ENCODE data around the gene YBX1.
"Not testable (repeated sequence)": the region's sequence is repeated elsewhere in the genome, so short reads cannot be mapped to it uniquely, and the experiment has no call there.

Gene YBX1

DNA sequence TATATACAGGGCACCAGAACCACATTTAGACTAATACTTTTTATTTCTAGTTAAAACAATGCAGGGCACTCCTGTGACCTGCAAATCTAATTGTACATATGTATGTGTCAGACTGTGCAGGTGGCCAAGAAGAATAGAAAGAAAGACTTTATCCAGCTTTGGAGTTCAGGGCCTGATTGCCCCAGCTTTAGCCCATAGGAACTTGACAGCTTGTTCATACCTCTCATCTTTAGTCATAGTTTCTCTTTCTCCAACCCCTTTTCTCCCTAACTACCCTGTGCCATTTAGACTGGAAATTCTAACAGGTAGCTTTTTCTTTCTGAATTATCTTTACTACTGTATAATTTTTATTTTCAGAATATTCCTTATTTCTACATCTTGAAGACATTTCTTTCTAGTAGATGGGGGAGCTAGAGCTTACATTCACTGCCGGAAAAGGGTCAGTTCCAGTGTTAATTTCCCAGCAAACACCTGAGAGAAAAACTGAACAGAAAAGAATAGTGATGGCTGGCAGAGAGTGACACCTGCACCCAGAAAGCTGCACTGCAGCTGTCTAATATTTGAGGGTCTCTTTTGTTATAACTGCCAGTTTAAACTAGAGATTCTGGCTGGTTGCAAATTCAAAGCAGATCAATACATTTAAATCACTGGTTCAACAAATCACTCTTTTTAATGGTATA is 8.4 kb downstream of the YBX1 start:
- no peak for DNase-seq

DNA sequence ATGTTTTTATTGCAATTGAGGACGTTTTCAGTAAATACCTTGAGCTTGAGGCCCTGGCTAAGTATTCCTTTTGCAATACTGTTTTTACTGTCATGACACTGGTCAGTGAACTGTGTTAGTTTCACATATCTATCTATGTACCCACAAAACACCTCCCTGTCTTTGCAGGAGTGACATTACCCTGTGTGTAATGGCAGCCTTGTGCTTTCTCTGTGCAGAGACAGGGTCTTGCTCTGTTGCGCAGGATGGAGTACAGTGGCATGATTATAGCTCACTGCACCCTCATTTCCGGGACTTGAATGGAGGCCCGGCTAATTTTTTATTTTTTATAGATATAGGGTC is 8.9 kb downstream of the YBX1 start:
- DNase-seq: no peak

DNA sequence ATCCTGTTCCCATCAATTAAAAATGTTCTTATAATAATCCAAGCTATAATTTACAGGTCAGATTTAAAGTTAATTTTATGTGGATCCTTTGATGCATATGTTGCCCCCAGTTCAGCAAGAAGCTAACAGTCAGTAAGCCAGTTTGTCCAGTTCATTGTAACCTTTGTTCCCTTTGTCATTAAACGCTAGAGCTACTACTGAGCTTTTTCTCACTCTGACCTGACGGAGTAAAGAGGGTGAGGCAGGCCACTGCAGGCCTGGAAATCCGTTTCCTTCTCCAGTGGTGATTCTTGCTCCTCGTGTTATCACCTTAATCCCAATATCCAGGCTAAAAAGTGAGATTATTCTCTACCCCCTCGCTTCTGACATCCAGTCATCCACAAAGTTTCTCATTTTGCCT is 10.2 kb downstream of the YBX1 start:
- DNase-seq: no peak

DNA sequence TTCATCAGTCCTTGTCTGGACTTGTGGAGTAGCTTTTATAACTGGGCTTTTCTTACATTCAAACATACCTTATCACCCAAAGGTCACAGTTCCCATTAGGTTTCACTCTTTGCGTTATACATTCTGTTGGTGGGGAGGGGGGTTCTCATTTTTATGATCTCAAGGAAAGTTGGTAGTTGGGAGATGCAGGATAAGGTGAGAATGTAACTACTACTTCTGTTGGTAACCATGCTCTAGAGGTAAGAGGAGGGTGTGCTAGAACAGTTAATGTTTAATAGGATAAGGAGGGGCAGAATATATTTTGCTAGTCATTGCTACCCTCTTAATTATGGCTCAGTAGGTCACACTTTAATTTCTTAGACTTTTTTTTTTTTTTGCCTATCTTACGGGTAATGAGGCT is 10.7 kb downstream of the YBX1 start:
- DNase-seq: no peak

DNA sequence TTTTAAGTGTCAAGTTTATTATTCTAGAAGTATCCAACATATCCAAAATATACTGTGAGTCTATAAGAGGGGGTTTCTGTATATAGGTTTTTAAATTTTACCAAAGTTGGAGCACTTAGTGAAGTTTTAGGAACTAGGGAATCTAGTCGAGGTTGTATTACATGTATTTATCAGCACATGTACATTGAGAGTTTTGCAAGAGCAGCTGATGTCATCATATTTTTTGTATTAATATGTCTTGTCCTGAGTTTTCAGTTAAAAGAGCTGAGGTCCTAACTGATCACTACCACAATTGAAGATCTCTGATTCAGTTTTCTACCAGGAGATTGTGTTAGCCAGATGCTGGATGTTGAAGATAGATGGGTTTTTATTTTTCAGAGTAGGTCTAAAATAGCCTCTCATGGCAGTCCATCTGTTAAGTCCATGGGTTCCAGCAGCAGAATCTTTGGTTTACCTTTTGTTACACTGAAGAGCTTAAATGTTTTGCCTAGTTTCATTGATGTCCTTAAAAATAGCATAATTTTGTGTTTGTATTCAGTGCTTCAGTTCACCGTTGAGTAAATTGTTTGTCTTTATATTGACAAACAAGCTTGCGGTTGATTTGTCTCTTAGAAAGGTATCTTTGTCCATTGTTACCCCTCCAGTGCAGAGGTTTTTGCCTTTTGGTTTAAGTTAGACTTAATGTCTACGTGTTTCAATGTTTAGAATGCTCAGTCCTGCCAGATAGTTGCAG is 16.0 kb downstream of the YBX1 start:
- no peak for DNase-seq

DNA sequence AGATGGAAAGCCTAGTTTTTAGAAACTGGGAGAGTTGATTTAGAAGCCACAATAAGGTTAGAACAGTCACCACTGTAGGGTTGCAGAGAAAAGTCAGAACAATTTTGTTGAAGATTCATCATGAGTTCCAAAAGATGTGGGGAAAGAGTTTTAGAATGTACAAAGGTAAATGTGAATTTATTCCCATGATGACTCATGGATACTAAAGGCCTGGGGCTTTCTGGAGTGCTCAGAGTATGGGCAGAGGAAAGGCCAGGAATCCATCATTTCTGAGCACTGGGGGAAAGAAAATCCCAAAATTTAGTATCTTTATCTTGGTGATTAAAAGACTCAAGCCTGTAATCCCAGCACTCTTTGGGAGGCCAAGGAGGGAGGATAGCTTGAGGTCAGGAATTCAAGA is 17.8 kb downstream of the YBX1 start:
- no peak for DNase-seq

DNA sequence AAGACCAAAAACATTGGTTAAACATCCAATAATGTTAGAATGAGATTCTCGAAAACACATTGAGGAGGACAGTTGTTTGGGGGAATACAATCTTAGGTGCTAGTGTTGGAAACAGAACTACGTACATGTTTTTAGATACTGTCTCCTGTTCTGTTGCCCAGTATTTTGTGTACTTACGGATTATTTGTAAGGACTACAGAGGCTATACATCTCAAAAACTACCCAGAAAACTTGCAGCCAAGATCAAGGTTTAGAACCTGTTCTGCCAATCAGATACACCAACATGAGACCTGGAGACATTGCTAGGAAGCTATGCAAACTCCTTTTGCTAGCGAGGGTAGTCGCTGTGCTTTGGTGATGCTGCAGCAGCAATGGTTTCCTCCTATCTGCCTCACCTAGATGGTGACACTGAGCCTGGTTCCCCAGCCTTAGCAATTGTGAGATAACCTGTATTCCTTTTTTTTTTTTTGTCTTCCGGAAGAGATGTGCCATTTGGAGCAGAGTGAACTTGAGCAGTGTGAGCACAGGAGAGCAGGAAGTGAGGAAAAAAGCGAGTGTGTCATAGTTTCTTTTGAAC is 21.8 kb downstream of the YBX1 start:
- DNase-seq: no peak

DNA sequence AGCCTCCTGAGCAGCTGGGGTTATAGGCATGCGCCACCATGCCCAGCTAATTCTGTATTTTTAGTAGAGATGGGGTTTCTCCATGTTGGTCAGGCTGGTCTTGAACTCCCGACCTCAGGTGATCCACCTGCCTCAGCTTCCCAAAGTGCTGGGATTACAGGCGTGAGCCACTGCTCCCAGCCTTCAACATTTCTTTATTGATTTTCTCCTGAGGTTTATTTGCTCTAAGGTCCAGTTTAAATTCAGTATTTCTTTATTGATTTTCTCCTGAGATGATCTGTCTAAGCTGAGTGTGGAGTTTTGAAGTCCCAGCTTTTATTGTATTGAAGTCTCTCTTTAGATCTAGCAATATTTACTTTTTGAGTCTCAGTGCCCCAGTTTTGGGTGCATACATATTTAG is 30.6 kb downstream of the YBX1 start:
- not testable (repeated sequence) for DNase-seq

DNA sequence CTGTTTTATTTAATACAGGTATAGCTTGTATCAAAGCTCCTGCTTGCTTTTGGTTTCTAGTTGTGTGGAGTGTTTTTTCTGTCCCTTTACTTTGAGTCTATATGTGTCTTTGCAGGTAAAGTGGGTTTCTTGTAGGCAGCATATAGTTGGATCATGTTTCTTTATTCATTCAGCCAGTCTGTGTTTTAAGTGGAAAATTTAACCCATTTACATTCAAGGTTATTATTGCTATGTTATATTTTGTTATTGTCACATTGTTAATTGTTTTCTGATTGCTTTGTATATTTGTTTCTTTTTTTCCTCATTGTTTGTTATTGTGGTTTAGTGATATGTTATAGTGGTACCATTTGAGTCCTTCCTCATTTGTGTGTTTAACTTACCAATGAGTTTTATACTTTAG is 31.1 kb downstream of the YBX1 start:
- no peak for DNase-seq

DNA sequence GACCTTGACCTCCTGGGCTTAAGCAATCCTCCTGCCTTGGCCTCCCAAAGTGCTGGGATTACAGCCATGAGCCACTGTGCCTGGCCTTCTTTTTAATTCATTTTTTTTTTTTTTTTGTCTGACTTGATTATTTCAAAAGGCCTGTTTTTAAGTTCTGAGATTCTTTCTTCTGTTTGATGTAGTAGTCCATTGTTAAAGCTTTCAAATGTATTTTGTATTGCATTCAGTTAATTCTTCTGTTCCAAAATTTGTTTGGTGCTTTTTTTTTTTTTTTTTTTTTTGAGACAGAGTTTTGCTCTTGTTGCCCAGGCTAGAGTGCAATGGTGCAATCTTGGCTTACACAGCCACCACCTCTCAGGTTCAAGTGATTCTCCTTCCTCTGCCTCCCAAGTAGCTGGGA is 32.2 kb downstream of the YBX1 start:
- not testable (repeated sequence) for DNase-seq

DNA sequence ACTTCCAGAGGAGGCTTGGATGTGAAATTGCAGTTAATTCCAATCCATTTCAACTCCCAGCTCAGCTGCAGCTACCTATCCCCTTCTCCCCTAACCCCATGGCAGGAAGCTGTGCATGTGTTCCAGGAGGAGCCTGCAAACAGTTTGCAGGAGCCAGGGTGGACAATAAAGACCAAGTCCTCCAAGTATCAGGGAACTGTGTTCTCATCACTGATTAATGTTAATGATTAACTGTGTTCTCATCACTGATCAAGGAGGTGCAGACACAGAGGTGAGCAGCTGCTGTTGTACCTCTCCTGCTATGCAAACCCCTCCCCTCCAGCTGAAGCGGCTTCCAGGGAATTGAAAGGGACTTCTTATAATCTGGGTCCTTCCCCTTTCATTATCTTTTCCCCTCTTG is 38.6 kb downstream of the YBX1 start:
- DNase-seq: no peak

DNA sequence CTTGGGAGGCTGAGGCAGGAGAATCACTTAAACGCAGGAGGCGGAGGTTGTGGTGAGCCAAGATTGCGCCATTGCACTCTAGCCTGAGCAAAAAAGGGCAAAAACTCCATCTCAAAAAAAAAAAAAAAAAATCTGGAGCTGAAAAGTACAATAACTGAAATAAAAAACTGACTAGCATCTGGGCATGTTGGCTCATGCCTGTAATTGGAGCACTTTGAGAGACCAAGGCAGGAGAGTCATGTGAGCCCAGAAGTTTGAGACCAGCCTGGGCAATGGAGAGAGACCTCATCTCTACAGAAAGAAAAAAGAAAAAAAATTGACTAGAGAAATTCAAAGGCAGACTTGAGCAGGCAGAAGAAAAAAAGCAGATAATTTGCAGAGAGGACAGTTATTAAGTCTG is 39.7 kb downstream of the YBX1 start:
- no peak for DNase-seq

DNA sequence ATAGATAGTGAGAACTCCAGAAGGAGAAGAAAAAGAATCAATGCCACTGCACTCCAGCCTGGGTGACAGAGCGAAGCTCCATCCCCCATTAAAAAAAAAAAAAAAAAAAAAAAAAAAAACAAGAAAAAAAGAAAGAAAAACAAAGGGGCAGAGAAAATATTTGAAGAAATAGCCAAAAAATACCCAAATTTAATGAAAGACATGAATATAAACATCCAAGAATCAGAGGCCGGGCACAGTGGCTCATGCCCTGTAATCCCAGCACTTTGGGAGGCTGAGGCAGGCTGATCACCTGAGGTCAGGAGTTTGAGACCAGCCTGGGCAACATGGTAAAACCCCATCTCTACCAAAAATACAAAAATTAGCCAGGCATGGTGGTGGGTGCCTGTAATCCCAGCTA is 40.2 kb downstream of the YBX1 start:
- DNase-seq: not testable (repeated sequence)

DNA sequence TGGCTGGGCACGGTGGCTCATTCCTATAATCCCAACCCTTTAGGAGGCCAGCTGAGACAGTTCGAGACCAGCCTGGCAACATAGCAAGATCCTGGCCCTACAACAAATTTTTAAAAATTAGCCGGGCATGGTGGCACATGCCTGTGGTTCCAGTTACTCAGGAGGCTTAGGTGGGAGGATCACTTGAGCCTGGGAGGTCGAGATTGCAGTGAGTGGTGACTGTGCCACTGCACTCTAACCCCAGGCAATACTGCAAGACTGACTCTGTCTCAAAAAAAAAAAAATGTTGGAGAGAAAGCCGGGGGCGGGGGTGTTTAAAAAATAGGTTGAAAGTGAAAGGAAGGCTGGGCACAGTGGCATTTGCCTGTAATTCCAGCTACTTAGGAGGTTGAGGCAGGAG is 41.3 kb downstream of the YBX1 start:
- DNase-seq: no peak

DNA sequence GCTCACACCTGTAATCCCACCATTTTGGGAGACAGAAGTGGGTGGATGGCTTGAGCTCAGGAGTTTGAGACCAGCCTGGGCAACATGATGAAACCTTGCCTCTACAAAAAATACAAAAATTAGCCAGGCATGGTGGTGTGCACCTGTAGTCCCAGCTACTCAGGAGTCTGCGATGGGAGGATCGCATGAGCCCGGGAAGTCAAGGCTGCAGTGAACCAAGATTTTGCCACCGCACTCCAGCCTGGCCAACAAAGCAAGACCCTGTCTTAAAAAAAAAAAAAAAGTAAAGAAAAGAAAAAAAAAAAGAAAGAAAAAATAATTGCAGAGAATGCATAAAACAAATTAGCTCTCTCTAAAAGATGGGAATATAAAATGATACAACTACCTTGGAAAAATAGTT is 43.6 kb downstream of the YBX1 start:
- not testable (repeated sequence) for DNase-seq

DNA sequence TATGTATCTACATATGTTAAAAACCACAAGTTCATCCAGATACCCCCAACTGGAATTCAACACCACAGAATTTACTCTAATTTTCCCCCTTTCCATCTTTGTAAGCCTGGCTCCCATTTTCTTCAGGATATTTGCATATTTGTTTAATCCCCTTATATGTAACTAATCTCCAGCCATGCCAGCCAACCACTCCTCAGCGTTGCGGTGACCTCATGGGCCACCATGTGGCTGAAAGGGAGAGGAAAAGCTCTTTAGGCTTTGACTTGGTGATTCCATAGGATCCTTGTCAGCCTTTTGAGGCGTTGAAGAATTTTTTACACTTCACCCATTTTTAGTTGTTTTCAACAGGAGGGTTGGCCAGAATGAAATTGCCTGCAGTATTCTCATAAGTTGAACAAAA is 47.8 kb downstream of the YBX1 start:
- no peak for DNase-seq

DNA sequence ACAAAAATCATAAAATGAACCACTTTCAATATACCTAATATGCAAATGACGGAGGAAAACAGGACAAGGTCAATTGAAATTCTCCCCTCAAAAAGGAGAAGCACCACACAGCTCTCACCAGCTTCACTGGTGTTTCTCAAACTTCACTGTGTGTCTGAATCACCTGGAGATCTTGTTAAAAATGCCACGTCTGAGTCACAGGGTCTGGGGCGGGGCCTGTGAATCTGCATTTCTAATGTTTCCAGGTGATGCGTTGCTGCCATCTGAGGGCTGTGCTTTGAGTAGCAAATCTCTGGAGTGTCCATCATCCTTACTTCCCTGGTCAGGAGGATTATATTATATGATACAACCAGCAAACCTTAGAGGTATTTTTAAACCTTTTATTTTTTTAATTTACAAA is 48.8 kb downstream of the YBX1 start:
- no peak for DNase-seq

DNA sequence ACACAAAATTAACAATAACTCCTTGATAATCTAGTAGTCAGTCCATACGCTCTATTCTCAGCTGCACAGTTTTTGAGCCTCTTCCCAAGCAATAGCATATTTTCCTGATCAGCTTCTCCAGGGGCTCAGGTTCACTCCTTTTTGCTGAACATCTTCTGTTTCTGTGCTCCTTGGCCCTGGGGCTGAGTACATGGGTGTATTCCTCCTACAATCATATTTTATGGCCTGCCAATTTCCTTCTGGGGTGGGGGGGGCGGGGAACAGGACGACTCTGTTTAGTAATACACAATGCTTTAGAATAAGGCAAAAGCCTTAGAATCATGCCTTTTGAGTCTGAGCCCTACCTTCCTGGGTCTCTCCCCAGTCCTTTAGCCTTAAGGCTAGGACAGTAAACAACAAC is 49.4 kb downstream of the YBX1 start:
- DNase-seq: no peak

DNA sequence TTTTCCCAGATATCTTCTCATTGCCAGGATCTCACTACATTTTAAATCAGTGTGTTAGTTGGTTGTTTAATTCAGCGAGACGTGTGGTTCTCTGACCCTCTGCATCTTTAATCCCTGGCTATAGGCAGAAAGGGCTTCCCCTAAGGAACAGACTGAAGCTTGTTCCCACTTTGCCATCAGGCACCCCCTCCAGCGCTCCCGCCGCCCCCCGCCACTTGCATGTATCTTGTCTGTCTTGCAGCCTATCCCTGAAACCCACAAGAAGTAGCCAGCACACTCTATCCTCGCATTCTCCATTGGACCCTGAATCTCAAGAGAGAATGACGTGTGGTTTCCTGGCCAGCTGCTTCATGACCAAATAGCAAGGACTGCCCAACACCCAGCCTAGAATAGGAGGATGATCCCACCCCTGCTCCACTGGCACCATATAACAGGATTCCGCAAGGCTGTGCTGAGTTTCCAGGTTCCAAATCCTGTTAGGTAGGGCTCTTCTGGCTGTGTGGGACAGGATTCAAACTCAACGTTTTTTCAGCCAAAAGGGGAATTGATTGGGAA is 50.0 kb downstream of the YBX1 start:
- no peak for DNase-seq

DNA sequence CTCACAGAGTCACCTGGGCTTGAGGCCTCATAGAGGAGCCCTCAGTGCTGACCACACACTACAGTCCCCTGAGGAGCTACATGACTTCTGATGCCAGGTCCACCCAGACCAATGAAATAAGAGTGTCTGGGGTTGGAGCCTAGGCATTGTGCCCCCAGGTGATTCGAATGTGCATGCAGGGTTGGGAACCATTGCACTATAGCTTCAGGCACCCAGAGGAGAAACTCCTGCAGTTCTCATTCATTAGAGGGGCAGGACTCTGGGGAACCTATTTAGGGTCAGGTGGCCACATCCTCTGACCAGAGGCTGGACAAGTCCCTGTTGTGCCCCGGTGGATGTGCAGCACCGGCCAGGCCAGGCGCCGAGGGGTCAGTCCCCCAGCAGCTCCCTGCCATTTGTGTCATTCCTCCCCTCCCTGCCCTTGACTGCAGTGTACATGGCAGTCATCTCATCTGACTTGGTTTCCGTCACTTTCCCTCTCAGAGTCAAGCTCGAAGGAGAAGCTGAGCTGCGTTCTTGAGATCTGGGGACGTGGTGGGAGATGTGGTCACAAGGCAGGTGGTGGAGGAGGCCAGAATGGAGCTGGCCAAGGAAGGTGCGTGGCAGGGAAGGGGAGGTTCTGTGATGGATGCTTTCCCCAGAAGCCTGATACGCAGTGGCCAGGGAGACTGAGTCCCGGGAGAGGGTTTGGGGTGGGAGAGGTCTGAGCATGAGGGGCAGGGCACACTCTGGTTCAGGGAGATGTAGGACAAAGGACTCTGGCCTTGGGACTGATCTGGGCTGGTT is 51.4 kb downstream of the YBX1 start:
- DNase-seq: no peak

DNA sequence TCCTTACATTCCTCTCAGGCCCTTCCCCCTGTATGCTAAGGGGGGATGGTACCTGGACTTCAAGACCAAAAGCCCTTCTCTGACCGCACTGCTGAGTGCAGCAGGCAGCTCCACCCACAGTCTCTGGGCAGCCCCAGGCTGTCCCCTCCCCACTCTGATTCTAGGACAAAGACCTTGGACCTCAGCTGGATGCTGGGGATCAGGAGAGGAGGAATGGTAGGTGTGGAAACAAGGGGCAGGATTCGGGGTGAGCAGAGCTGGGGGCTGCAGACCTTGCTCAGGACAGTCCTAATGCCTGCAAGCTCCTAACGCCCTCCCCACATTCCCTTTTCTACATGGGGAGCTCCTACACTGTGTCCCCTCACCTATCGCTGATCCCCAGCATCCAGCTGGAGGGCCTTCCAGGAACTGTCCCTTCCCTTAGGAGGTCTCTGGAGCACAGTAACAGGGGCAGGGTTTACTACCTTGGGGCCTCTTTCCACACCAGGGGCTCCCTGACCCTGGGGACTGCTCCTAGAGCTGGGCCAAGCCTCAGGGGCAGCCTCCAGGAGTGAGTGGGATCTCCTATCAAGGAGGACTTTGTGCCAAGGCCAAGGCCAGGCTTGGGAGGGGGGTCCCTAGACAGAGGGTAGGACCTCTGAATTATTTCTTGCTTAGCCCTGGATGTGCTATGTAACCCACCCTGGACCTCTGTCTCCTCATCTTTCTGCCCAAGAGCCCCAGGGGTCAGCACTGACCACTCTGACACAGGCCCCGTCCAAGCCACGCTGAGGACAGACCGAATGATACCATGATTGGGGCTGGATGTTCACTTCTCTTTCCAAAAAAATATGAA is 52.2 kb downstream of the YBX1 start:
- no peak for DNase-seq

DNA sequence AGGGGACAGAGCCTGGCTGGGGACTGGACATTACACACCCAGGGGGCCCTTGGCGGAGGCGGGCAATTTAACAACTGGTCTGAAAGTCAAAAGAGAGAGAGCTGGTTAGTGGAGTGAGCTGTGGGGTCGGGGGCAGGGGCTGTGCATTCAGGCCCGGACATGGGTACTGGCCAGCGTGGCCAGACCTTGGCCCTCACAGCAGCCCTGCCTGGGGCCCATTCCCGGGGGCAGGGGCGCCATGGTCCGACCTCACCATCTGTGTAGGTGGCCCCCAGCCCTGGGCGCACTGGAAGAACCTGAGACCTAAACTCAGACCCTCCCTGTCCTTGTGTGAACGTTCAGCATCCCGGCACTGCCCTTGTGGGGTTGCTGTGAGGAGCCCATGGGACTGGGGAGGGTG is 52.8 kb downstream of the YBX1 start:
- DNase-seq: no peak
